Jurkat, Clone E6-1 (cell line): ENCODE results near the gene JPT2.
A peak's percentile ranks its signal among the peaks of the same experiment; 100 is the strongest.
"Not testable (repeated sequence)": the region's sequence is repeated elsewhere in the genome, so short reads cannot be mapped to it uniquely, and the experiment has no call there.

ENCODE experiments used
- DNase-seq: peaks from one replicate; pipeline ENCODE4 v3.0.0-alpha.2; 2011; ENCODE audit warnings: low read depth, low spot score
- H3K4me3 ChIP-seq: 2 replicates; pipeline ENCODE4 v1.5.1; 2011; ENCODE audit warnings: mild to moderate bottlenecking, low read length, control low read depth, moderate library complexity

JPT2 gene

DNA sequence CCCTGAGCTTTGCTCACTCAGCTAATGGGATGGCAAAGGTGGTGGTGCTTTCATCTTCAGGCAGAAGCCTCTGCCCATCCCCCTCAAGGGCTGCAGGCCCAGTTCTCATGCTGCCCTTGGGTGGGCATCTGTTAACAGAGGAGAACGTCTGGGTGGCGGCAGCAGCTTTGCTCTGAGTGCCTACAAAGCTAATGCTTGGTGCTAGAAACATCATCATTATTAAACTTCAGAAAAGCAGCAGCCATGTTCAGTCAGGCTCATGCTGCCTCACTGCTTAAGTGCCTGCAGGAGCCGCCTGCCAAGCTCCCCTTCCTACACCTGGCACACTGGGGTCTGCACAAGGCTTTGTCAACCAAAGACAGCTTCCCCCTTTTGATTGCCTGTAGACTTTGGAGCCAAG lies 22.2 kb downstream of the JPT2 start:
- H3K4me3 ChIP-seq, result no peak overlapping the region
- no peak for DNase-seq

DNA sequence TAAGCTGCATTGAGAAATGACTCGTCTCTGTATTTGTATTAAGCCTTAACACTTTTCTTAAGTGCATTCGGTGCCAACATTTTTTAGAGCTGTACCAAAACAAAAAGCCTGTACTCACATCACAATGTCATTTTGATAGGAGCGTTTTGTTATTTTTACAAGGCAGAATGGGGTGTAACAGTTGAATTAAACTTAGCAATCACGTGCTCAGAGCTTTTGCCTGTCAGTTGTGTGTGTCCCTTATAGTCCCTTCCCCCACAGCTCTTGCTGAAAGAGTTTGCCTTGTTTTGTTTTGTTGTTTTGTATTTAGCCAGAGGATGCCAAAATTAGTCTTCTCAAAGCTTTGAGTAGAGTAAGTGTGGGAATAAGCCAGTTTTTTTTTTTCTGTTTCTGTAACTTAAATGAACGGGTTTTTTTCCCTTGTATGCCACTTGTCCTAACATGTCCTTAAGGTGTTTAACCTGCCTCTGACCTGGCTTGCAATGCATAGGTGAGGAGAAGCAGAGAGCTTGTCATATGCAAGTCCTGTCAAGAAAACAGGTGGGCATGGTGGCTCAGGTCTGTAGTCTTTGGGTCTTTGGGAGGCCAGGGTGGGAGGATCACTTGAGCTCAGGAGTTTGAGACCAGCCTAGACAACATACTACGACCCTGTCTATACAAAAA lies 23.3 kb downstream of the JPT2 start:
- no peak for DNase-seq
- no peak overlapping the region for H3K4me3 ChIP-seq

DNA sequence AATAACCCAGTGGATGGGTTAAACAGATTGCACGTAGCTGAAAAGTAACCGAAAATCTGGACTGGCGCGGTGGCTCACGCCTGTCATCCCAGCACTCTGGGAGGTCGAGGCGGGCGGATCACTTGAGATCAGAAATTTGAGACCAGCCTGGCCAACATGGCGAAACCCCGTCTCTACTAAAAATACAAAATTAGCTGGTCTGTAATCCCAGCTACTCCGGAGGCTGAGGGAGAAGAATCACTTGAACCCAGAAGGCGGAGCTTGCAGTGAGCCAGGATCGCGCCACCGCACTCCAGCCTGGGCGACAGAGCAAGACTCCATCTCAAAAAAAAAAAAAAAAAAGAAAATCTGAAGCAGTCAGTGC lies 27.2 kb downstream of the JPT2 start:
- not testable (repeated sequence) for DNase-seq
- peak overlapping the region; percentile 88 for H3K4me3 ChIP-seq

DNA sequence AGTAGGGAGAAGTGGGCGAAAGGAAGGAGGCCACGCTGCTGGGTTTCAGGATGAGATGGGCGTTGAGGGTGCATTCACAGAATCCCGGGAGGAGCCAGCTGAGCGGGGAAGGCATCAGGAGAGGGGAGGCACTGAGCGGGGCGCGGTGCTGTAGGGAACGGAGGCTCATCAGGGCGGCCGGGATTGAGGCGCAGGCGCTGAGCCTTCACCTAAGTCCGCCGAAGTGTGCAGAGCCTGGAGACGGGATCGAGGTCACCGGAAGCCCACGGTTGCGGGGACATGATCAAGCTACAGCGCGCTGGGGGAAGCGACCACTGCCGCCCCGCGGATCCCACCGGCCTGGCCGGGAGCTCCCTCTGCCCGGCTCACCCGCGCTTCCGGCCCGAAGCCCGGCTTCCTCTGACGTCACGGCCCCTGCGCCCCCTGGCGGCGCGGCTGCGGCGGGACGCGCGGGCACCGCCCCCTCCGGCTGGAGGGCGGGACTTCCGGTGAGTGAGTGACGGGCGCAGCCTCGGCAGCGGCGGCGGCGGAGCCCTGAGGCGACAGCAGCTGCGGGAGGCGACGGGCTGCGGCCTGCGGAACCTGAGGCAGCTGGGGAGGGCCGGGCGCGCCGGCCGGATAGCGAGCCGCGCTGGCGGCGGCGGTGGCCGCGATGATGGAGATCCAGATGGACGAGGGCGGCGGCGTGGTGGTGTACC lies 27.8 kb downstream of the JPT2 start, which contains the start of gene MAPK8IP3:
Gene MAPK8IP3 (plus strand): TSS at position 508 of the 698 bp plus-strand sequence. CDS start 145 bp downstream, at position 653.
- peak; percentile 78 for DNase-seq
- peak within 1 kb of the TSS; percentile 96 for H3K4me3 ChIP-seq

DNA sequence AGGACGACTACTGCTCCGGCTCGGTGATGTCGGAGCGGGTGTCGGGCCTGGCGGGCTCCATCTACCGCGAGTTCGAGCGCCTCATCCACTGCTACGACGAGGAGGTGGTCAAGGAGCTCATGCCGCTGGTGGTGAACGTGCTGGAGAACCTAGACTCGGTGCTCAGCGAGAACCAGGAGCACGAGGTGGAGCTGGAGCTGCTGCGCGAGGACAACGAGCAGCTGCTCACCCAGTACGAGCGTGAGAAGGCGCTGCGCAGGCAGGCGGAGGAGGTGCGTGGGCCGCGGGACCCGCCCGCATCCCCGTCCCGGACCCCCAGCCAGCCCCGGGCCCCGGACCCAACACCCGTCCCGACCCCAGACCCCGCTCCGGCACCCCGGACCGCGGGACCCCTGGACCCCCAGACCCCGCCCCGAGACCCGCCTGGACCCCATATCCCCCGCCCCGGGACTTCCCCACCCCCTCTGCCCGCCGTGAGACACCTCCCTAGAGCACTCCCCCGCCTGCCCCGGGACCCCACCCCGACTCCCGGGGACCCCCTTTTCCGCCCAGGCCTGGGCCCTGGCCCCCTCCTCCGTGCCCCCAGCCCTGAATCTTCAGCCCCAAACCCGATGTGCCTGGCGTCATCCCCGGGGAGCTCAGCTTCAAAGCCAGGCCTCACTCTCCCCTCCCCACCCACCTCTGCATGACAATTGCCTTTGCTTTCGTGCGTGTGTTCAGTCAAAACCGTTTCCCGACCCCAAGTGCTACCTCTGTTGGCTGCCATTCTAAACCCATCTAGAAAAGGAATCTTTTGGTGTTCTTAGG lies 28.5 kb downstream of the JPT2 start:
- H3K4me3 ChIP-seq, result peak overlapping the region; percentile 96
- DNase-seq, result no peak

DNA sequence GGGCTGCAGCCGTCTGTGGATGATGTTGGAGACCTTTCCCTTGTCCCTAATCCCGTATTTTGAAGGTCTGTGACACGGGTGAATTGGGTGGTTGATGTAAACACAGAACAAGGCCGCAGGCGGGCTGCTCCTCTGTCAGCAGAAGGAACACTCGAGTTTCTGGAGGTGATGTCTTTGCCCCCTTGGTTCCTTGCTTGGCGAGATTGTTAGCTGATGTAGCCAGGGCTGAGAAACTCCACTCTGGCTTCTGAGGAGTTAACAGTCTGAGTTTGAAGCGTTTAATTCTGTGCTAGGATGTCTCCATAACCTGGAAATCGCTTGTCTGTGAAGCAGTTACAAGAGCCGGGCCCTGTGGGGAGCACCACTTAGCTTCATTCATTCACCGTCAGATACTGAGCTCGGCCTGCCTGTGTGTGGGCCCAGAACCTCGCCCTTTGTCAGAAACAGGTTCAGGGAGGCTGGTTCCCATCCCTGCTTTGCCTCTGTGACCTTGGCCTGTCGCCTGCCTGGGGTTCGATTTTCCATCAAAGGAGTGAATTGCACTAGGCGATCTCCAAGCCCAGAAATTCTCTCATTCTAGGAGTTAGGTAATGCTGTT lies 29.2 kb downstream of the JPT2 start:
- DNase-seq, result no peak
- H3K4me3 ChIP-seq, result peak overlapping the region; percentile 96

GRCh38 chr16:1708083-1708767 lies 30.1 kb downstream of the JPT2 start:
- no peak for DNase-seq
- H3K4me3 ChIP-seq, result no peak overlapping the region

- DNase-seq, result no peak
- no peak overlapping the region for H3K4me3 ChIP-seq
These were observed 30.7 kb downstream of the JPT2 start for GRCh38 chr16:1708768-1709180.

GRCh38 chr16:1709356-1709755 lies 31.3 kb downstream of the JPT2 start:
- H3K4me3 ChIP-seq, result no peak overlapping the region

DNA sequence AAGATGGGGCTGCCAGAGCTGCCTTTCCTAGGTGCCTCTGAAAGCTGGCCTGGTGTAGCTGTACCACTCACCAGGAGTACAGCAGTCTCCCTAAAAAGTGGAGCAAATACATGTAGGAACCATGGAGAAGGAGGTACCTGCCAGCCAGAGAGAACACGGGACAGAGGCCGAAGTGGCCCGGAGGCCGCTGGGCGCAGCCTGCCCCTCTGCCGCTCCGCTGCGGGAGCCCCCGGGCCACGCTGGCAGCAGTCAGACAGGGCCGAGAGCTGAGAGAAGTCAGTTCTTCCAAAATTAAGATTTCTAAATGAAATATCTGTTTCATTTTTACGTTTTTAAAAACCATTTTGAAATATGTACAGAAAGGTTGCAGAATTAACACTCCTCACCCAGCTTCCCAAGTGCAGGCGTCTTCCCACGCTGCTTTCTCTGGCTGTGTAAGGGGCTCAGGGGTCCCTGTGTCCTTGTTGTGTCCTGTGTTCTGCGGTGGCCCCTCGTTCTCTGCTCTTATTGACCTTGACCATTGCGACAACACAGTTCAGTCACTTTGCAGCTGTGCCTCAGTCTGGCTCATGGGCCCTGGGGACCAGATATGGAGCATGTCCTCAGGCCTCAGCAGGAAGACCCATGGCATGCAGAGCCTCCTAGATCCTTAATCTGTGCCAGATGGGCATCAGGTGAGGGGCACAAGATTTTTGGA lies 32.9 kb downstream of the JPT2 start:
- no peak for DNase-seq
- no peak overlapping the region for H3K4me3 ChIP-seq

More at GRCh38 chr16:1709356-1709755, 31.3 kb downstream of the JPT2 start:
- no peak for DNase-seq

DNA sequence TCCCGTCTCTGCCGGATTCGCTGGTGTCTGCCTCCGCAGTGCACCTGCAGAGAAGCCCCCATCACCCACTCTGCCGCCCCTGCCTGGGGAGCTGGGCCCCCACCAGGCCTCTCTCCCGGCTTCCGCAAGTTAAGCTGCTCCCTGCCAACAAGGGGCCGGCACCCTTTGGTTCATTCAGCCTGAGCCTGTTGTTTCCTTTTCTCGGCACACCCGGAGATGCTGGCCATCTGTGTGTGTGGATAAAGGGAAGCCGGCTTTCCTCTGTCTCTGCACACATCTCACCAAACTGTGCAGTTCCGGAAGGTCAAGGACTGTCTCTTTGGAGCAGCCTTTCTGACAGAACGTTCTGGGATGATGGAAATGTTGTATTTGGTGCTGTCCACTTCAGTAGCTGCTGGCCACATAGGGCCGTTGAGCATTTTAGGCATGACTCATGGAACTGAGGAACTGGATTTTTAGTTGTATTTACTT lies 34.7 kb downstream of the JPT2 start:
- DNase-seq, result no peak
- H3K4me3 ChIP-seq, result no peak overlapping the region

- H3K4me3 ChIP-seq, result no peak overlapping the region
- DNase-seq, result no peak
These were observed 35.3 kb downstream of the JPT2 start for GRCh38 chr16:1713331-1713730.

DNA sequence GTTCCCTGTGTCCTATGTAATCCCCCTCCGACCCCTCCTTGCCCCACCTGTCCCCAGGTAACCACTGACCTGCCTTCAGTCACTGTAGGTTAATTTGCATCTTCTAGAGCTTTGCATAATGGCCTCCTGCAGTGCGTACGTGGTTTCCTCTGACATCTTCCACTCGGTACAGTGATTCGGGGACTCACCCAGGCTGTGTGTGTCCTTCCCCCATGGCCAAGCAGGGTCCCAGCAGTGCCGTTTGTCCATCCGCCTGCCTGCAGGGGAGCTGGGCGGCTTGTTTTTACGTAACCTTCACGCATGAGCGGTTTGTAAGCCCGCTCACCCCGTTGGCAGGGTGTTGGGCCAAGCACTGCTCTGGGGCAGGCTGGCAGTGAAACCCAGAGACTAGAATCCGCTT lies 35.9 kb downstream of the JPT2 start:
- no peak for DNase-seq
- H3K4me3 ChIP-seq, result no peak overlapping the region

DNA sequence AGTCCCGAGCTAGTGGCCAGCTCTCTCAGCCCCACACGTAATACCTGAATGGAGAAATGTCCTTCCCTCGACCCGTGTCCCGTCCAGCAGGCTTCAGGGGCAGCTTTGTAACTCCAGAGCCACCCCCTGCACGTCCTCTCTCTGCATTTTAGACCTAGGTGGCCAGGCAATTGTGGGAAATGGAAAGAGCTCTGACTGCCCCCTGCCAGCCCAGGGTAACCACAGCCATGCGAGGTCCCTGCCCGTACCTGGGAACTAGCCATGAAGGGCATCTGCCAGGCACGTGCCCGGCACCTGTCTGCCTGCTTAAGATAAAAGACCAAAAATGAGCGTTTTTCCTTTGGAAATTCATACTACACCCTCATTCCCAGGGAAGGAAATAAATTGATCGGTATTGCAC lies 37.1 kb downstream of the JPT2 start:
- DNase-seq, result no peak
- no peak overlapping the region for H3K4me3 ChIP-seq

- H3K4me3 ChIP-seq, DNase-seq: not testable (repeated sequence)
These were observed 40.2 kb downstream of the JPT2 start for GRCh38 chr16:1718236-1718635.

- not testable (repeated sequence) for H3K4me3 ChIP-seq
- peak; percentile 27 for DNase-seq
These were observed 41.6 kb downstream of the JPT2 start for GRCh38 chr16:1719559-1720229.

GRCh38 chr16:1721372-1721771 lies 43.3 kb downstream of the JPT2 start:
- H3K4me3 ChIP-seq, result no peak overlapping the region
- DNase-seq, result no peak
